NCI-H1092 treated with DMSO at 0.1 percent for 48 hours (cell line): ENCODE measurements around the gene TLCD3B.

Experiments
- DNase-seq: peaks from one replicate; lab custom pipeline; 2025; lab: John Stamatoyannopoulos, UW

TLCD3B gene

DNA sequence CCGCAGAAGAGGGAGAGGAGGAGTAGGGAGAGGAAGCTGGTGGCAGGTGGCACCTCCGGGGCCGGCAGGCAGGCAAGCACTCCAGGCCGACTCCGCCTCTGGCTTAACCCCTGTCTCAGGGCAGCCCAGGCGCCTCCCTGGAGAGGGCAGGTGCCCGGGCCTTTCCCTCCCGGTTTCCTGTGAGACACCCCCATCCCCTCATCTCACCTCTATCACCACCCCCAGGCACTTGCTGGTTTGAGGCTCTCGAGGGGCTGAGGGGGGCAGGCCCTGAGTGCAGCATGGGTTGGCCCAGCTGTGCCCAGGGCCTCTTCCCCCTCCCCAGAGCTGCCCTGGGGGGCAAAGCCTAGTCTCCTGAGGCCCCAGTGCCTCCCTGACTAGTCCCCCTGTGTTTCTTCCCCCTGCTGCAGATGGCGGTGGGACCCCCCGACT is 26.2 kb downstream of the TLCD3B start:
- peak; percentile 73 for DNase-seq

- DNase-seq, result peak; percentile 73
Measured at GRCh38 chr16:30004424-30004776, 26.7 kb downstream of the TLCD3B start.

DNA sequence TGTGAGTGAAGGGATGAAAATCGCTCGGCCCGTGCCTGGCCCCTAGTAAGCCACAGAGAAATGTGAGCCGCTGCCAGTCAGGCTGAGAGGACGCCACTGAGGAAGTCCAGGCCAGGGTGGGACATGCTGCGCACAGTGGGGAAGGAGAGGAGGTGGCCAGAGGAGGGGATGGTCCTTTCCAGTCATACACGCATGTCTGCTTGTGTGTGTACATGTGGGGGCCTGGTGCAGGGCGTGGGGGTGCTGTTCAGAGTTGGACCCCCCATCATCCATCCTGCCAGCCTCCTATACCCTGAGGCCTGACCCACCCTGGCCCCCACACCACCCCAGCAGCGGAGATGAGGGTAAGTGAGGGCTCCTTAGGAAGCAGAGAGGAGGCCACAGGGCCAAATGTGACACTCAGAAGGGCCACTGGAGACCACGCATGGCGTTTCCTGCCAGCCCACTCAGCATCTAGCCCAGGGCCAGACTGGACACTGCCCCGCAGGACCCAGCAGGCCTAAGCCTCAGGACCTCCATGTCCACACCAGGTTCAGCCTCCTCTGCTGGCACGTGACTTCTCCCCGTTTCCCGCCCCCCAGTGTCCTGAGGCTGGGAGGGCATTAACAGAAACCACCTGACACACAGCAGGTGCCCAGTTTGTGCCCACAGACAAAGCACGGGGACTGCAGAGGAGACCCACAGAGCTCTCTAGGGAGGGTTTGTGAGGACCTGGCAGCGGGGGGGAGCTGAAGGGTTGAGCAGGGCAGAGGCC is 27.2 kb downstream of the TLCD3B start:
- DNase-seq, result peak; percentile 72

GRCh38 chr16:30002614-30003346 is 28.3 kb downstream of the TLCD3B start:
- no peak for DNase-seq

DNA sequence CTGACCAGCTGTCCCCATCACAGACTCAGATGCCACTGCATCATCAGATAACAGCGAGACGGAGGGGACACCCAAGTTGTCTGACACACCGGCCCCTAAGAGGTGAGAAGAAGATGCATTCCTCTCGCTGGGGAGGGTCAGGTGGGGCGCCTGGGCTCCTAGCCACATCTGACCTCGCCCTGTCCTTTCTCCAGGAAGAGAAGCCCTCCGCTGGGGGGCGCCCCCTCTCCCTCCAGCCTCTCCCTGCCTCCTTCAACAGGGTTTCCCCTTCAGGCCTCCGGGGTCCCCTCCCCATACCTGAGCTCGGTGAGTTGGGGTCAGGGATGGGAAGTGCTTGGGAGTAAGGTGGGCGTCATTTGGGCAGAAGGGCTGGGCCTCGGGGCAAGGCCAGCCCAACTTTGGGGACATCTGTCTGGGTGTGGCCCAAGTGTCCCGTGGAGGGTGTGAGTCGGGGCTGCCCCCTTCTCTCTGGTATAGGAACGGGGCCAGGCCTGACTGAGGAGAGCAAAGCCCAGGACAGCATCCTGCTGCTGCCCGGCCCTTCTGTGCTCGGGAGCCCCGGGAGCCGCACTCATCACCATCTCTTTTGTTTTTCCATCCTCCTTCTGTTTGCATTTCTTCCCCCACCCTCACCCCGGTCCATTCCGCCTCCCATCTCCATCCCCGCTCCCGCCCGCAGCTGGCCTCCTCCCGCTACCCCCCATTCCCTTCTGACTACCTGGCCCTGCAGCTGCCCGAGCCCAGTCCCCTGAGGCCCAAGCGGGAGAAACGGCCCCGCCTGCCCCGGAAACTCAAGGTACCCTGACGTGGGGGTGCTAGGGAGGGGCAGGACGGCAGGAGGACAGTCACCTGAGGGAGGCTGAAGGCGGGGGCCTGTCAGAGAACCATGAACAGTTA is 30.1 kb downstream of the TLCD3B start:
- no peak for DNase-seq

DNA sequence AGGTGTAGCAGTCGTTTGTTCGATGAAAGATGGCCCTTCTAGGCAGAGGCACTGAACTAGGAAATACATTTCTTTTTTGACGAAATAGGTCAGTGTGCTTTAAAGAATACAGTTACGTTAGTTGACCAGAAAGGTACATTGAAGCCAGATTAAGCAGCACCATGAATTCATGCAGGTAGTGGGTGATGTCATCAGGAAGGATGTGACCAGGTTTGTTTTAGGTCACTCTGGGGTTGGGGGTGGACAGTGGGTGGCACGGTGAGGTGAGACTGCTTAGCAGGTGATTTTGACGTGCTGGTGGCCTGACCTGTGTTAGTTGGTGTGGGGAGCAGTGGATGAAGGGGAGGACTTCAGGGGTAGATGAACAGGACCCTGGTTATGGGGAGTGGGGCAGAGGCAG is 31.5 kb downstream of the TLCD3B start:
- DNase-seq, result no peak

DNA sequence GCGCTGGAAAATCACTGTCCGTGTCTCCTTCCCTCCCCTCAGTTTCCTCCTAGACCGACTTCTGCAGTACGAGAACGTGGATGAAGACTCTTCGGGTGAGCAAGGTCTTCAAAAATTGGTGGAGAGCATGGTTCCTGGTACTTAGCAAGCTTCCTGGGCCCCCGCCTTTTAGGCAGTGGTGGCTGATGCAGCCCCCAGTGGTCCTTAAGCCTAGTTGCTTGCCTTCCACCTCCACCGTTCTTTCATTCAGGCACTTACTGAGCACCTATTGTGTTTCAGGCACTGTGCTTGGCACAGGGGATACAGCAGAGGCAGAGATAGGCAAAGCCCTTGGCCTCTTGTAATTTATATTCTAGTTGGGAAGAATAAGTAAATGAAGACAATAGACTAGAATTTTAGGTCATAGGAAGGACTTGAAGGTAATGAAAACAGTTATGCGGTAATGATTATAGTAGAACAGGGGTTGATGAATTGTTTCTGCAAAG is 34.3 kb downstream of the TLCD3B start:
- no peak for DNase-seq

DNA sequence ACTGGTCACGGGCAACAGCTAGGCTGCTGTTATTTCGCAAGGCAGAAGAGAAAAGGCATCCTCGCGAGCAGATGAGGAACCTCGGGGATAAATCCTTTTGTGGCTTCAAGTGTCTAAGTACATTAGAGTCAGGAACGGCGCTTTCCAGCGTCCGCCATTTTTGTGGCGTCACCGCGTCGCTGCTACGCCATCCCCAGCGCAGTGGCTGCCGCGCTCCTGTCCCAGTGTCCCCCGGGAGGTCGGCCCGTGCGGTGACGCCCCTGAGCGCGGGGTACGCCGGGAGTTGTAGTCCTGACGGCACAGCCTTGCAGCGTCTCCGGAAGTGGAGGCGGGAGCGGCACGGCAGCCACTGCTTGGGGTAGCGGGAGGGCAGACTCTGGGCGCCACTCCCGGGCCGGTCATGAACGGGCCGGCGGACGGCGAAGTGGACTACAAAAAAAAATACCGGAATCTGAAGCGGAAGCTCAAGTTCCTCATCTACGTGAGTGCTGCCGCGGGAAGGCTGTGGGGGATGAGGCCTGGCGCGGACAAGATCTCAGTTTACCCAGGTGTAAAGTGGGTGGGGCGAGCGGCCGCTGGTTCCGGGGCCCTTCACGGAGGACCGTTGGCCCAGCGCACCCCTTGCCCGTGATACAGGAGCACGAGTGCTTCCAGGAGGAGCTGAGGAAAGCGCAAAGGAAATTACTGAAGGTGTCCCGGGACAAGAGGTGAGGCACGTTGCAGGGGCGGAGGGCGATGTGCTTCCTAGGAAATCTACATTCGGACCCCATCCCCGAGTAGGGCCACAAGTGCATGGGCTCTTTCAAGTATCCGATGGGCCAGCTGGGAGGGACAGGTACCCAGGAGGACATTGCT is 34.9 kb downstream of the TLCD3B start, which contains the start of gene INO80E:
INO80E (plus strand) TSS at position 331 of the 855 bp plus-strand sequence; CDS start at position 401, 70 bp downstream.
- peak; percentile 97 for DNase-seq

DNA sequence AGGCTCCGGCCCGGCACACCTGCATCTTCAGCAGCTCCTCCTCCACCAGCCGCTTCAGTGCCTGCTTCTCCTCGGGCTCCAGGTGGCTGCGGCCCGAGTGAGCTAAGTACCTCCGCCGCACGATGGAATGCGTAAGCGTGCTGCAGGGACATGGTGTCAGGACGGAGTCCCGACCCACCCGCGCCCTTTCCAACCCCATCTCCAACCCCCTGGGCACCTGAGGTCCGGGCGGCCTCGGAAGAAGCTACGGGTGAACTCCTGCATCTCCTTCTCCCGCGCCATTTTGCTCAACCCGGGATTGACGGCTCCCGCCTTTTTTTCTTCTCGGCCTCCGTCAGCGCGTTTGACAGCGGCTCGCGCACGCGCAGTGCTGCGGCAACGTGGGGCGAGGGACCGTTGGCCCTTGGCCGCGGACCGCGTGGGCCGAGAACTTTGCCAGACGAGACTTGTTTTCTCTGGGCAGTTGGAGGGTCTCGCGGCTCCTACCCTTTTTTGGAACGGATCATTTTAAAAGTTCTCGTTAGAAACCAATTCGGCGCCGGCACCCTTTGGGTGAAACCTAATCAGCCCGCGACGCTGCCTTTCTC is 35.7 kb downstream of the TLCD3B start, which contains the start of gene HIRIP3:
HIRIP3 (minus strand) TSS at position 294 of the 587 bp plus-strand sequence; CDS start at position 282, 12 bp downstream.
- peak; percentile 89 for DNase-seq

DNA sequence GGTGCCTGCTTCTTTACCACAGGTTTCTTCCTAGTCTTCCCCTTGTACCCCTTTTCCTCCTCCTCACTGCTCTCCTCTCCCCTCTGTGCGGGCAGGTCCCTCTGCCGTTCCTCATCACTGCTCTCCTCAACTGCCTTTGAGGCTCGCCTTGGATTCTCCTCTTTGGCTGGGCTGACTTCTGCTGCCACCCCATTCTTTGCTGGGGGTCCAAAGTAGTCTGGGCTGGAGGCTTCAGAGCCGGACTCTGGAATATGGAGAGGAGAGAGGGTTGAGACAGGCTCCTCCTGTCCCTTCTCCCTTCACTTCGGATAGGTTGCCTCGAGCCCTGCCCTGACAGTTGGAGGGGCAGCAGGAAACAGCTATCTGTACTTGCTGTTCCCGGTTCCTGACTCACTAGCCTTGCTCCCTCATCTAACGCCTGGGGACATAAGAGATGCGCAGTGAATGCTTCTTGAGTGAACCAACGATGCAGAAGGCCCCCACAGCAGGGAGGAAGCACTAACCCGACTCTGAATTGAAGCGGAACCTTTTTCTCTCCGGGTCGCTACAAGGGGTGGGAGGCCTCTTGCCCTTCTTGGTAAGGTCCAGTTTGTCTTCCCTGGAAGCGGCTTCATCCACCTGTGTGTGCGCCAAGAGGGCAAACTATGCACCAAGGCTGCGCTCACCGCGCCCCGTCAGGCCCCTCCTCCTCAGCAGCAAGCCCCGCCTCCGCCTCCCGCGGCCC is 36.3 kb downstream of the TLCD3B start:
- DNase-seq, result no peak

DNA sequence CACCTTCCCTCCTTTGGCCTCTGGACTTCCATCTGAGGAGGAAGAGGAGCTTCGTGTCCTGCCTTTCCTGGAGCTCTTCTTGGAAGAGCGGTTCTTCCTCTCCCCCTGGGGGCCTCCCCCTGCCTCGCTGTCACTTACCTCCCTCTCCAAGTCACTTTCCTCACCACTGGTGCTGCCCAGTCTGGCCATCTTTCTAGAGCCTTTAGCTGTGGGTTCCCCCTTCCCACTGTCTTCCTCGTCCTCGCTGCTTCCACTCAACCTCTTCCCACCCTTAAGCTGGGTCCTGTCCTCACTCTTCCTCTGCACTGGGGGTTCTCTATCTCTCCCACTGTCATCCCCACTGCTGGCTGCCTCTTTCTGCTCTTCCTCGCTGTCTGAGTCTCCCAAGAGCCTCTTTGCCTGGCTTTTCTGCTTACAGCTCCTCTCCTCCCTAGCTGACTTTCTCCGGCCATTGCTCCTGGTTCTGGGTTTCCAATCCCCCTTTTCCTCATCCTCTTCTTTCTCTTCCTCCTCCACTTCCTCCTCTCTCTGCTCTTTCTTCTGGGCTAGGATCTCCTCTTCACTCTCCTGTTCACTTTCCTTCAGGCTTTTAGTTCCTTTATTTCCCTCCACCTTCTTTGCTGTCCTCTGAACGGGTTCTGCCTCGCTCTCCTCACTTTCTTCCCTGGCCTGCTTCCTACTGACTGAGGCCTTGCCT is 37.0 kb downstream of the TLCD3B start:
- DNase-seq, result no peak

DNA sequence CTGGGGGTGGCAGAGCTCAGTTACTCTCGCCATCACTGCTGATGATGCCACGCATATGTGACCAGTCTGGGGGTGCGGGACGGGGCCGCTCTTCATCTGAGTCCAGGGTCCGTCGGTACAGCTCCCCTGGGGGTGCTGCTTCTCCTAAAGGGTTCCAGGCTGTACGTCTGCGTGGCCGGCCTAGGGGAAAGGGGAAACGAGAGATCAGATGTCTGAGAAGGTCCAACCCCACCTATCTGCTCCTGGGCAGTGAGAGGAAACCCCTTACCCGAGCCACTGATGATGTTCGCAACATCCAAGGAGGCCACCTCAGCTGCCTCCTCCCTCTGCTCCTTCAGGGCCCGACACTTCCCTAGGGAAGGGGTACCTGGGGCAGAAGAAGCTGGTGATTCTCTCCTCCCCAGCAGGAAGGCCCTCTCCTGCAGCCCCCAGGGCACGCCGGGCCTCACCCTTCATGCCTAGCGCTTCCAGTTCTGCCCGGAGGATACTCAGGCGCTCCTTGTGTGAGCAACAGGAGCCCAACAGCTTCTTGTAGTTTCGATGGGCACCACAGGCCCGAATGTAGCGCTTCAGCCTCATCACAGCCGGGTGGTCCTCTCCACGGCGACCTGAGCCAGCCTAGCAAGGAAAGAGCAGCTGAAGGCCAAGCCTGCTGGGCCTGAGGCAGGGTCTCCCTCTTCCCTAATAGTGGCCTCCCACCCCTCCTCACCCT is 37.7 kb downstream of the TLCD3B start:
- DNase-seq, result no peak

DNA sequence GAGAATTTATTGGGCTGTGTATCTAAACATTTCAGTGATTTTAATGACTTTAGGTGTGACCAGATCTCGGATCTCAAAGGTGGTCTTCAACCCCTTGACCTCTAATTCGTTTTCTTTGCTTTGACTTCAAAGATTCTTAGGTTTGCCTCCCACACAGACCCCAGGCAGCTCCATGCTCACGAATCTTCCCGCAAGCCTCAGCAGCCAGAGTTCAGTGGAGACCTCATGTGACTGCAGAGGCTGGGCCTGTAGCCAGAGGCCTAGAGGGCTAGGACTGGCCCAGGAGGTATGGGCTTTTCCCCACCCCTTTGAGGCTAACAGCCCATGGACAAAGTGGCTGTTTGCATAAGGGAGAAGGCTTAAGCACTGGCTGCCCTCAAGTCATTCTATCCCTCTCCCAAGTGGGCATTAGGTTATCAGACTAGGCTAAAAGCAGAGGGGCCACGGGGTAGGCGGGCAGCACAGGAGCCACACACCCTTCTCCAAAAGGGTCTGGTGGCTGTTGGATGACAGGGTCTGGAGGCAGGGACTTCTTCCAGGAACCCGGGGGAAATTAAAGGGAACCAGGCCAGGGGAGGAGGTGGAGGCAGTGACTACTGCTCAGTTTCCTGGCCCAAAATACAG is 38.6 kb downstream of the TLCD3B start:
- DNase-seq, result no peak

DNA sequence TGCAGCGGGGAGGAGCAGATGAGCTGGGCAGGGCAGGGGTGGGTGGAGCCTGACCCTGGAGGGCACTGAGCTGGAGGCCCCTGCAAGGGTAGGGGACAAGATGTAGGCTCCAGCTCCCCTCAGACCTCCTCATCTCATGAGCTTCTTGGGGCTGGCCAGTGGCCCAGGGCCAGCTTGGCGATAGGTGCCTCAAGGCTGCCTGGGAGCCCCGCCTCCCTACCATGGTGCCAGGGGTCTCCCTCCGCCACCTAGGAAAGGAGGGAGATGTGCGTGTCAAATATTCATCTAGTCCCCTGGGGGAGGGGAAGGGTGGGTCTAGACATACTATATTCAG is 39.5 kb downstream of the TLCD3B start:
- DNase-seq, result no peak

DNA sequence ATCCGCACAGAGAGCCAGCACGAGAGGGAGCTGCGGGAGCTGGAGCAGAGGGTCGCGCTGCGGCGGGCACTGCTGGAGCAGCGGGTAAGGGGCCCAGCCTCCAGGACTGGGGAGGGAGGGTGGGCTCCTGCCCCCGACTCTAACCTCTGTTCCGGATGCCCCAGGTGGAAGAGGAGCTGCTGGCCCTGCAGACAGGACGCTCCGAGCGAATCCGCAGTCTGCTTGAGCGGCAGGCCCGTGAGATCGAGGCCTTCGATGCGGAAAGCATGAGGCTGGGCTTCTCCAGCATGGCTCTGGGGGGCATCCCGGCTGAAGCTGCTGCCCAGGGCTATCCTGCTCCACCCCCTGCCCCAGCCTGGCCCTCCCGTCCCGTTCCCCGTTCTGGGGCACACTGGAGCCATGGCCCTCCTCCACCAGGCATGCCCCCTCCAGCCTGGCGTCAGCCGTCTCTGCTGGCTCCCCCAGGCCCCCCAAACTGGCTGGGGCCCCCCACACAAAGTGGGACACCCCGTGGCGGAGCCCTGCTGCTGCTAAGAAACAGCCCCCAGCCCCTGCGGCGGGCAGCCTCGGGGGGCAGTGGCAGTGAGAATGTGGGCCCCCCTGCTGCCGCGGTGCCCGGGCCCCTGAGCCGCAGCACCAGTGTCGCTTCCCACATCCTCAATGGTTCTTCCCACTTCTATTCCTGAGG is 40.0 kb downstream of the TLCD3B start:
- no peak for DNase-seq

DNA sequence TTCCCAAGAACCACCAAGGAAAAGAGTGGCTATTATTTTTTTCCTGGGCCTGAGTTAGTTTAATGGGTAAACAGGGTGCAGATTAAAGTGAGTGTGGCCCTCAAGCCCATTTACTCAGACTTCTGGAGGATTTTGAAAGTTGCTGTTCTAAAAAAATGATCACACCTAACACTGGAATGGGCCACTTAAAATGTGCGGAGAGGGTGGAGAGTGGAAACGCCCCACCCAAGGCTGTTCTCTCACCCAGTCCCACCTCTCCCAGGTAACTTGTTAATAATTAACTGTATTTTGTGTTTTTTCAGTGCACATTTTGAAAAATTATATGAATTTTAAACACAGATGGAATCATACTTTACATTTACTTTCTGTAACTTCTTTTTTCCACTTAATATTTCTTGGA is 41.0 kb downstream of the TLCD3B start:
- DNase-seq, result no peak

- DNase-seq, result no peak
Measured at GRCh38 chr16:29989111-29989858, 41.8 kb downstream of the TLCD3B start.
